ENCODE data around the gene AADACL4.
A peak's percentile ranks its signal among the peaks of the same experiment; 100 is the strongest.

AADACL4 gene

GRCh38 chr1:12643785-12644184 is at the start of gene AADACL4:
Gene AADACL4 (plus strand): TSS chr1:12644085. CDS start chr1:12644547, 462 bp downstream.
- Histone ChIP-seq H4K20me1 (ENCODE audit: insufficient read depth, low read length) (no peaks in the 10 kb centered on the region), H3K9me3 (ENCODE audit: insufficient read depth, low read length, severe bottlenecking) (peaks cover 24% of the 10 kb centered on the region), H3K4me1 (ENCODE audit: insufficient read depth, low read length) (no peaks in the 10 kb centered on the region), H3K79me2 (ENCODE audit: insufficient read depth, low read length) (no peaks in the 10 kb centered on the region), H3K27ac (ENCODE audit: low read length) (no peak within 1 kb of the TSS), H3K36me3 (ENCODE audit: insufficient read depth, low read length) (no peaks in the 10 kb centered on the region), H3K4me3 (ENCODE audit: low read depth in 1 of 2, low read length in 2 of 2) (no peak within 1 kb of the TSS), H2AFZ (ENCODE audit: low read depth, low read length) (no peak within 1 kb of the TSS), H3K9ac (ENCODE audit: low read depth, low read length) (no peak within 1 kb of the TSS), H3K27me3 (ENCODE audit: insufficient read depth, low read length, poor library complexity) (no peaks in the 10 kb centered on the region), H3K4me2 (ENCODE audit: insufficient read depth, low read length) (no peak within 1 kb of the TSS)
- no peak for TF ChIP-seq EZH2 (IDR thresholded peaks at IDR 0.05; ENCODE audit: borderline replicate concordance, low read depth, low read length, severe bottlenecking)
- TF ChIP-seq, protein P1, sequence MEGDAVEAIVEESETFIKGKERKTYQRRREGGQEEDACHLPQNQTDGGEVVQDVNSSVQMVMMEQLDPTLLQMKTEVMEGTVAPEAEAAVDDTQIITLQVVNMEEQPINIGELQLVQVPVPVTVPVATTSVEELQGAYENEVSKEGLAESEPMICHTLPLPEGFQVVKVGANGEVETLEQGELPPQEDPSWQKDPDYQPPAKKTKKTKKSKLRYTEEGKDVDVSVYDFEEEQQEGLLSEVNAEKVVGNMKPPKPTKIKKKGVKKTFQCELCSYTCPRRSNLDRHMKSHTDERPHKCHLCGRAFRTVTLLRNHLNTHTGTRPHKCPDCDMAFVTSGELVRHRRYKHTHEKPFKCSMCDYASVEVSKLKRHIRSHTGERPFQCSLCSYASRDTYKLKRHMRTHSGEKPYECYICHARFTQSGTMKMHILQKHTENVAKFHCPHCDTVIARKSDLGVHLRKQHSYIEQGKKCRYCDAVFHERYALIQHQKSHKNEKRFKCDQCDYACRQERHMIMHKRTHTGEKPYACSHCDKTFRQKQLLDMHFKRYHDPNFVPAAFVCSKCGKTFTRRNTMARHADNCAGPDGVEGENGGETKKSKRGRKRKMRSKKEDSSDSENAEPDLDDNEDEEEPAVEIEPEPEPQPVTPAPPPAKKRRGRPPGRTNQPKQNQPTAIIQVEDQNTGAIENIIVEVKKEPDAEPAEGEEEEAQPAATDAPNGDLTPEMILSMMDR (IDR thresholded peaks at IDR 0.05; ENCODE audit: borderline replicate concordance, extremely low read depth, low read length, poor library complexity, severe bottlenecking), result no peak
- ATAC-seq (ENCODE audit: insufficient read depth, low read depth) (no peak), DNase-seq (no peak)

GRCh38 chr1:12594490-12594889 is 49.4 kb upstream of the AADACL4 start:
- Histone ChIP-seq H3K36me3 (ENCODE audit: insufficient read depth, low read length) (peaks cover 12% of the 10 kb centered on the region), H3K4me3 (ENCODE audit: low read depth in 1 of 2, low read length in 2 of 2) (no peak overlapping the region), H3K27ac (ENCODE audit: low read length) (no peak overlapping the region), H3K27me3 (ENCODE audit: insufficient read depth, low read length, poor library complexity) (no peaks in the 10 kb centered on the region), H2AFZ (ENCODE audit: low read depth, low read length) (no peak overlapping the region), H3K9me3 (ENCODE audit: insufficient read depth, low read length, severe bottlenecking) (no peaks in the 10 kb centered on the region), H3K9ac (ENCODE audit: low read depth, low read length) (no peak overlapping the region), H3K79me2 (ENCODE audit: insufficient read depth, low read length) (peaks cover 63% of the 10 kb centered on the region), H3K4me1 (ENCODE audit: insufficient read depth, low read length) (no peaks in the 10 kb centered on the region), H4K20me1 (ENCODE audit: insufficient read depth, low read length) (peaks cover 31% of the 10 kb centered on the region), H3K4me2 (ENCODE audit: insufficient read depth, low read length) (no peak overlapping the region)
- no peak for DNase-seq
- TF ChIP-seq EZH2 (IDR thresholded peaks at IDR 0.05; ENCODE audit: borderline replicate concordance, low read depth, low read length, severe bottlenecking), result no peak
- TF ChIP-seq, protein P1 (IDR thresholded peaks at IDR 0.05; ENCODE audit: borderline replicate concordance, extremely low read depth, low read length, poor library complexity, severe bottlenecking), result peak; percentile 10
- no peak for ATAC-seq (ENCODE audit: insufficient read depth, low read depth)

- Histone ChIP-seq H3K79me2 (ENCODE audit: insufficient read depth, low read length) (peaks cover 69% of the 10 kb centered on the region), H4K20me1 (ENCODE audit: insufficient read depth, low read length) (peaks cover 31% of the 10 kb centered on the region), H3K9me3 (ENCODE audit: insufficient read depth, low read length, severe bottlenecking) (no peaks in the 10 kb centered on the region), H2AFZ (ENCODE audit: low read depth, low read length) (no peak overlapping the region), H3K36me3 (ENCODE audit: insufficient read depth, low read length) (peaks cover 12% of the 10 kb centered on the region), H3K4me2 (ENCODE audit: insufficient read depth, low read length) (no peak overlapping the region), H3K27me3 (ENCODE audit: insufficient read depth, low read length, poor library complexity) (no peaks in the 10 kb centered on the region), H3K27ac (ENCODE audit: low read length) (no peak overlapping the region), H3K4me1 (ENCODE audit: insufficient read depth, low read length) (no peaks in the 10 kb centered on the region), H3K9ac (ENCODE audit: low read depth, low read length) (no peak overlapping the region), H3K4me3 (ENCODE audit: low read depth in 1 of 2, low read length in 2 of 2) (no peak overlapping the region)
- DNase-seq (no peak), ATAC-seq (ENCODE audit: insufficient read depth, low read depth) (no peak)
- TF ChIP-seq, protein P1 (IDR thresholded peaks at IDR 0.05; ENCODE audit: borderline replicate concordance, extremely low read depth, low read length, poor library complexity, severe bottlenecking), result no peak
- TF ChIP-seq EZH2 (IDR thresholded peaks at IDR 0.05; ENCODE audit: borderline replicate concordance, low read depth, low read length, severe bottlenecking), result no peak
Measured at GRCh38 chr1:12594966-12595756, 48.7 kb upstream of the AADACL4 start.
